GM12891 (cell line): ENCODE data around the gene MIER1.

Experiments used
- POLR2A ChIP-seq: IDR thresholded peaks from 2 replicates; pipeline ENCODE4 v1.6.1; 2011; ENCODE audit warnings: low read depth, low read length, control low read depth
- POLR2AphosphoS5 ChIP-seq: IDR thresholded peaks from 2 replicates; pipeline ENCODE4 v1.6.1; 2011; ENCODE audit warnings: low read depth, low read length, control low read depth
- POU2F2 ChIP-seq: IDR thresholded peaks from 2 replicates; pipeline ENCODE4 v1.6.1; 2011; ENCODE audit warnings: low read depth, mild to moderate bottlenecking, control low read depth, low read length, moderate library complexity
- SPI1 ChIP-seq: IDR thresholded peaks from 2 replicates; pipeline ENCODE4 v1.6.1; 2011; ENCODE audit warnings: low read depth, low read length, control low read depth
- TAF1 ChIP-seq: IDR thresholded peaks from 2 replicates; pipeline ENCODE4 v1.6.1; 2011; ENCODE audit warnings: low read depth, low read length, control low read depth

GRCh38 chr1:66876664-66877063 lies 48.1 kb upstream of the MIER1 start:
- no peak for TF ChIP-seq POLR2A
- TF ChIP-seq POLR2AphosphoS5, result no peak
- TF ChIP-seq SPI1, result no peak
- TF ChIP-seq TAF1, result no peak
- TF ChIP-seq POU2F2, result no peak
